Measurements from ENCODE around the gene GGACT. TPM values are rescaled to one million over a fixed set of nuclear protein-coding genes. Genes with fewer than 3 reads are reported as not detected.

GGACT gene
- total RNA-seq, 1 experiment from 2014 or later: 2.5 TPM

- Histone ChIP-seq H3K27me3 (ENCODE audit: control insufficient read depth, insufficient read depth, low read length) (no peaks in the 10 kb centered on the region), H3K4me1 (ENCODE audit: control insufficient read depth, insufficient read depth, low read length) (no peaks in the 10 kb centered on the region), H3K9me3 (ENCODE audit: control insufficient read depth, insufficient read depth, low read depth, low read length) (no peaks in the 10 kb centered on the region), H3K4me3 (ENCODE audit: low read depth in 2 of 2, low read length in 2 of 2) (no peak overlapping the region), H3K27ac (ENCODE audit: low read length) (no peak overlapping the region), H3K36me3 (ENCODE audit: control insufficient read depth, insufficient read depth, low read length) (no peaks in the 10 kb centered on the region)
- POLR2A ChIA-PET: no interaction called here
- intact Hi-C loops (cut with micrococcal nuclease; ENCODE audit: unreplicated experiment) (no loop called here), in situ Hi-C loops (cut with HindIII; ENCODE audit: low pct_unique_long_range_greater_than_20kb, low sequenced_read_pairs) (no loop called here)
- DNase-seq (ENCODE audit: low read depth, low spot score) (no peak), ATAC-seq (no peak)
- TF ChIP-seq REST (IDR thresholded peaks at IDR 0.05; ENCODE audit: insufficient read depth in 1 of 2, low read depth in 2 of 2, low read length in 1 of 2) (no peak), TCF7L2 (IDR thresholded peaks at IDR 0.05; ENCODE audit: low read depth, low read length) (no peak), POLR2AphosphoS5 (IDR thresholded peaks at IDR 0.05; ENCODE audit: low read depth, low read length) (no peak), SIN3A (IDR thresholded peaks at IDR 0.05; ENCODE audit: borderline replicate concordance, insufficient read depth, low read depth, low read length) (no peak)
- TF ChIP-seq, protein P1, sequence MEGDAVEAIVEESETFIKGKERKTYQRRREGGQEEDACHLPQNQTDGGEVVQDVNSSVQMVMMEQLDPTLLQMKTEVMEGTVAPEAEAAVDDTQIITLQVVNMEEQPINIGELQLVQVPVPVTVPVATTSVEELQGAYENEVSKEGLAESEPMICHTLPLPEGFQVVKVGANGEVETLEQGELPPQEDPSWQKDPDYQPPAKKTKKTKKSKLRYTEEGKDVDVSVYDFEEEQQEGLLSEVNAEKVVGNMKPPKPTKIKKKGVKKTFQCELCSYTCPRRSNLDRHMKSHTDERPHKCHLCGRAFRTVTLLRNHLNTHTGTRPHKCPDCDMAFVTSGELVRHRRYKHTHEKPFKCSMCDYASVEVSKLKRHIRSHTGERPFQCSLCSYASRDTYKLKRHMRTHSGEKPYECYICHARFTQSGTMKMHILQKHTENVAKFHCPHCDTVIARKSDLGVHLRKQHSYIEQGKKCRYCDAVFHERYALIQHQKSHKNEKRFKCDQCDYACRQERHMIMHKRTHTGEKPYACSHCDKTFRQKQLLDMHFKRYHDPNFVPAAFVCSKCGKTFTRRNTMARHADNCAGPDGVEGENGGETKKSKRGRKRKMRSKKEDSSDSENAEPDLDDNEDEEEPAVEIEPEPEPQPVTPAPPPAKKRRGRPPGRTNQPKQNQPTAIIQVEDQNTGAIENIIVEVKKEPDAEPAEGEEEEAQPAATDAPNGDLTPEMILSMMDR (IDR thresholded peaks at IDR 0.05): no peak
- BruUV-seq (replicated peaks): no TSS peak
- CTCF ChIA-PET: no interaction called here
Observed at GRCh38 chr13:100608489-100608888, 19.9 kb upstream of the GGACT start.

DNA sequence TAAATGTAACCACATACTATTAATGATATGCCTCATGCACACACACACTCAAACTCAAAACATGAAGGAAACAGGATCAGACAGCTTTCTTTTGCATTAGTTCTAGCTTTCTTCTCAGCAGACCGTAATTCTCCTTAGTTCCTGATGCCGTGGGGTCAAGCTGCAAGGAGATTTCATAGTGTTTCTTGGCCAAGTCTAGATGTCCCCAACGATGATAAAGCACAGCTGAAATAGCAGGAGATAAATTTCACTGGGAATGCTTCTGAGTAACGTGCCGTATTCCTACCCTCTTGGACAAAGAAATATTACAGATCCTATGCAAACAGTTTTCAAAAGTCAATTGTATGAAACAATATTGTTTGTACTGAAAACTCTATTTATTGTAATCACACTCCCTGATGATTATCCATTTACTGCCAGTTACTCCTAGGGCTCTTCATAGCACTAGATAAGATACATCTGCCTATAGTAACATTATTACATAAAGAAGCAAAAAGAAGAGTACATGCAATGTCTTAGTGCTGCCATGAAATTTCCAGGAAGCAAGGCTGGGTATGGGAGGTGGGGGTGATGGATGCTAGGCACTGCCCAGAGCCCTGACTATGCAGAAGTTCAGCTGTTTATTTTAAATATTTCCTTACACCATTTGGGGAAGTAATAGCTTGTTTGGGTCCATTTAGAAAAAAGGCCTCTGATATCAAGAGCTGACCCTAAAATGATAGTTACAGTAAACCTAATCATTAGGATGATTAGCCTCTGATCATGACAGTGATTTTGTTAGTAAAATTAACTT lies 16.5 kb upstream of the GGACT start:
- intact Hi-C loops (cut with micrococcal nuclease; ENCODE audit: unreplicated experiment): no loop called here
- ChIA-PET CTCF (no interaction called here), POLR2A (no interaction called here)
- Histone ChIP-seq H3K36me3 (ENCODE audit: control insufficient read depth, insufficient read depth, low read length) (no peaks in the 10 kb centered on the region), H3K4me1 (ENCODE audit: control insufficient read depth, insufficient read depth, low read length) (no peaks in the 10 kb centered on the region), H3K9me3 (ENCODE audit: control insufficient read depth, insufficient read depth, low read depth, low read length) (no peaks in the 10 kb centered on the region), H3K27ac (ENCODE audit: low read length) (no peak overlapping the region), H3K27me3 (ENCODE audit: control insufficient read depth, insufficient read depth, low read length) (no peaks in the 10 kb centered on the region), H3K4me3 (ENCODE audit: low read depth in 2 of 2, low read length in 2 of 2) (no peak overlapping the region)
- TF ChIP-seq REST (IDR thresholded peaks at IDR 0.05; ENCODE audit: insufficient read depth in 1 of 2, low read depth in 2 of 2, low read length in 1 of 2) (no peak), SIN3A (IDR thresholded peaks at IDR 0.05; ENCODE audit: borderline replicate concordance, insufficient read depth, low read depth, low read length) (no peak), TCF7L2 (IDR thresholded peaks at IDR 0.05; ENCODE audit: low read depth, low read length) (no peak), POLR2AphosphoS5 (IDR thresholded peaks at IDR 0.05; ENCODE audit: low read depth, low read length) (no peak)
- TF ChIP-seq, protein P1 (IDR thresholded peaks at IDR 0.05): no peak
- BruUV-seq (replicated peaks): no TSS peak
- no peak for ATAC-seq
- in situ Hi-C loops (cut with HindIII; ENCODE audit: low pct_unique_long_range_greater_than_20kb, low sequenced_read_pairs): no loop called here
- DNase-seq (ENCODE audit: low read depth, low spot score): no peak

All from Panc1 (cell line).